Astrocyte (in vitro differentiated cells and primary cell): ENCODE results near the gene SPATC1L. TPM values are rescaled to one million over a fixed set of nuclear protein-coding genes. Genes with fewer than 3 reads are reported as not detected.

ENCODE experiments used
- DNase-seq: peaks from one replicate; pipeline ENCODE4 v3.0.0-alpha.2; 2010; ENCODE audit warnings: low read depth
- FAIRE-seq: peaks from 2 replicates; lab custom pipeline; 2011; peaks lifted over from hg19 to GRCh38; lab: Jason Lieb, UNC
- H2AFZ ChIP-seq: 2 replicates; pipeline ENCODE4 v1.6.0; 2012; ENCODE audit warnings: low read depth, low read length, inconsistent platforms
- H3K27ac ChIP-seq: 2 replicates; pipeline ENCODE4 v1.5.1; 2011; ENCODE audit warnings: low read depth, low read length, inconsistent platforms
- H3K27me3 ChIP-seq: 2 replicates; pipeline ENCODE4 v1.6.0; 2011; ENCODE audit warnings: low read length, inconsistent platforms; ENCODE audit not compliant: insufficient read depth
- H3K36me3 ChIP-seq: 2 replicates; pipeline ENCODE4 v1.5.1; 2011; ENCODE audit warnings: low read length, inconsistent platforms; ENCODE audit not compliant: insufficient read depth
- H3K4me1 ChIP-seq: 2 replicates; pipeline ENCODE4 v1.5.1; 2011; ENCODE audit warnings: low read length, inconsistent platforms; ENCODE audit not compliant: insufficient read depth
- H3K4me2 ChIP-seq: 2 replicates; pipeline ENCODE4 v1.6.0; 2012; ENCODE audit warnings: low read length, inconsistent platforms
- H3K4me3 ChIP-seq: 2 replicates; pipeline ENCODE4 v1.5.1; 2011; ENCODE audit warnings: low read depth, mild to moderate bottlenecking, low read length, inconsistent platforms; ENCODE audit not compliant: insufficient read depth
- H3K79me2 ChIP-seq: 2 replicates; pipeline ENCODE4 v1.6.0; 2012; ENCODE audit warnings: mild to moderate bottlenecking, low read length, inconsistent platforms; ENCODE audit not compliant: insufficient read depth
- H3K9ac ChIP-seq: 2 replicates; pipeline ENCODE4 v1.6.0; 2012; ENCODE audit warnings: mild to moderate bottlenecking, low read length, inconsistent platforms
- H3K9me3 ChIP-seq: 2 replicates; pipeline ENCODE4 v1.5.1; 2012; ENCODE audit warnings: low read depth, mild to moderate bottlenecking, low read length, inconsistent platforms; ENCODE audit not compliant: insufficient read depth
- H4K20me1 ChIP-seq: 2 replicates; pipeline ENCODE4 v1.6.0; 2012; ENCODE audit warnings: low read length, inconsistent platforms; ENCODE audit not compliant: insufficient read depth
- H3K27ac Mint-ChIP-seq: one replicate; pipeline ENCODE4 v1.8.0; 2021; ENCODE audit warnings: mild to moderate bottlenecking, mixed read lengths; ENCODE audit not compliant: unreplicated experiment
- H3K27me3 Mint-ChIP-seq: one replicate; pipeline ENCODE4 v1.8.0; 2021; ENCODE audit warnings: low read depth, mixed read lengths; ENCODE audit not compliant: unreplicated experiment
- H3K36me3 Mint-ChIP-seq: one replicate; pipeline ENCODE4 v1.8.0; 2021; ENCODE audit warnings: low read depth, mixed read lengths; ENCODE audit not compliant: unreplicated experiment
- H3K4me1 Mint-ChIP-seq: one replicate; pipeline ENCODE4 v1.8.0; 2021; ENCODE audit warnings: low read depth, mixed read lengths; ENCODE audit not compliant: unreplicated experiment
- H3K4me3 Mint-ChIP-seq: one replicate; pipeline ENCODE4 v1.8.0; 2021; ENCODE audit warnings: mild to moderate bottlenecking, moderate library complexity, mixed read lengths; ENCODE audit not compliant: unreplicated experiment
- H3K9me3 Mint-ChIP-seq: one replicate; pipeline ENCODE4 v1.8.0; 2021; ENCODE audit warnings: mild to moderate bottlenecking, mixed read lengths; ENCODE audit not compliant: unreplicated experiment
- CTCF ChIP-seq: IDR thresholded peaks from 2 replicates; pipeline ENCODE4 v1.5.1; 2011; ENCODE audit warnings: low read depth, mild to moderate bottlenecking, inconsistent platforms, low read length, moderate library complexity; ENCODE audit not compliant: insufficient read depth
- EZH2 ChIP-seq: IDR thresholded peaks from 2 replicates; pipeline ENCODE4 v1.6.1; 2012; ENCODE audit warnings: mild to moderate bottlenecking, low read length, inconsistent platforms; ENCODE audit not compliant: insufficient read depth
- total RNA-seq: library from RNA; stranded (reverse); gene quantifications from 2 replicates; pipeline ENCODE4 v1.2.1, GENCODE V29; 2021

Gene SPATC1L
- total RNA-seq, 1 donor from 2014 or later: 17.8 TPM

DNA sequence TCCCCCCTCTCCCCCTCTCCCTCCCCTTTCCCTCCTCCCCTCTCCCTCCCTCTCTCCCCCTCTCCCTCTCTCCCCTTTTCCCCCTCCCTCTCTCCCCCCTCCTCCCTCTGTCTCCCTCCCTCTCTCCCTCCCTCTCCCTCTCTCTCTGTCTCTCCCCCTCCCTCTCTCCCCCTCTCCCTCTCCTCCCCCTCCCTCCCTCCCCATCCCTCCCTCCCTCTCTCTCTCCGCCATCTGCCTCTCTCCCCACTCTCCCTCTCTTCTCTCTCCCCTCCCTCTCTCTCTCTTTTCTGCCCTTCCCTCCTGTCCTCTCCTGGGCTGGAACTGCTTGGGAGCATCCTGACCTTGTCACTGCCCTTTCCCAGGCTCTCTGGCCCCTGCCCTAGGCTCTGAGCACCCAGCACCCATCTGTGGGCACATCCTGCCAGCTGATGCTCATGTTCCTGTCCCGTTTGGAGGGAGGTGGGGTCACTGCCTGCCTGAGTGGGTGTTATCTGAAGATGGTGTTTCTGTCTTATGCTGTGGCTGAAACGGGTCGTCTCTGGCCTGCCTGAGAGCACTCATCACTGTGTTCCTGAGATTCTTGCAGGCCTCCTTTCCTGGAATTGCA lies 39.7 kb downstream of the SPATC1L start:
- TF ChIP-seq CTCF (no peak), EZH2 (no peak)
- H3K36me3 ChIP-seq: no peaks in the 10 kb centered on the region

DNA sequence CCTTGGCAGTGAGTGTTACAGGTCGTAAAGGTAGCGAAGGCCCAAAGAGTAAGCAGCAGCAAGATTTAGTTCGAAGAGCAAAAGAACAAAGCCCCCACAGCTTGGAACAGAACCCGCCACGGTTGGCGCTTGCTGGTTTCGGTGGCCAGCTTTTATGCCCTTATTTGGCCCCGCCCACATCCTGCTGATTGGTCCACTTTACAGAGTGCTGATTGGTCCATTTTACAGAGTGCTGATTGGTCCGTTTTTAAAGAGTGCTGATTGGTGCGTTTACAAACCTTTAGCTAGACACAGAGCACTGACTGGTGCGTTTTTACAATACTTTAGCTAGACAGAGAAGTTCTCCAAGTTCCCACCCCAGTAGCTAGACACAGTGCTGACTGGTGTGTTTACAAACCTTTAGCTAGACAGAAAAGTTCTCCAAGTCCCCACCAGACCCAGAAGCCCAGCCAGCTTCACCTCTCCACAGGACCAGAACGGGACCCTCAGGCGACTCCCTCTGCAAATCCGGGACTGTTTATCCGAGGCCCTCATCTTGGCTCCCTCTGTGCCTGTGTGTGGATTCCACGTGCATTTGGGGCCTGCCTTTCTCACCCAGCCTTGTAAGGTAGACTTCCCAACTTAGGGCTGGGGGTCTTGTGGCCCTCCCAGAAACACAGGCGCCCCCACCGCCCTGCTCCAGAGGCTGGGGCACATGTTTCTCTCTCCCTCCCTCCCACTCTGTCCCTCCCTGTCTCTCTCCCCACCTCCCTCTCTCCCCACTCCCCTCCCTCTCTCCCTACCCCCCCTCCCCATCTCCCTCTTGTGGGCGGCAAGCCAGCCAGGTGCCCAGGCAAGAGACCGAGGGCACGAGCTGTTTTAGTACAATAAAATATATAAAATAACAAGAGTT lies 41.4 kb downstream of the SPATC1L start:
- Histone ChIP-seq H2AFZ (no peak overlapping the region), H3K4me1 (peaks cover 5% of the 10 kb centered on the region), H4K20me1 (no peaks in the 10 kb centered on the region), H3K4me2 (no peak overlapping the region), H3K9me3 (peaks cover 3% of the 10 kb centered on the region), H3K79me2 (no peaks in the 10 kb centered on the region), H3K9ac (no peak overlapping the region), H3K27ac (no peak overlapping the region), H3K36me3 (no peaks in the 10 kb centered on the region), H3K4me3 (no peak overlapping the region), H3K27me3 (no peaks in the 10 kb centered on the region)
- no peaks in the 10 kb centered on the region for H3K36me3 Mint-ChIP-seq
- peaks cover 13% of the 10 kb centered on the region for H3K27me3 Mint-ChIP-seq
- no peak overlapping the region for H3K27ac Mint-ChIP-seq
- DNase-seq: no peak
- no peak overlapping the region for H3K4me3 Mint-ChIP-seq
- H3K9me3 Mint-ChIP-seq: no peaks in the 10 kb centered on the region
- peaks cover 4% of the 10 kb centered on the region for H3K4me1 Mint-ChIP-seq
- no peak for FAIRE-seq
- no peak for TF ChIP-seq CTCF
- no peak for TF ChIP-seq EZH2

More for the DNA sequence above, 39.7 kb downstream of the SPATC1L start:
- H2AFZ ChIP-seq: no peak overlapping the region
- H3K4me3 ChIP-seq: no peak overlapping the region
- Mint-ChIP-seq H3K4me1 (peaks cover 4% of the 10 kb centered on the region), H3K4me3 (no peak overlapping the region), H3K9me3 (no peaks in the 10 kb centered on the region), H3K27ac (no peak overlapping the region), H3K27me3 (peaks cover 10% of the 10 kb centered on the region), H3K36me3 (no peaks in the 10 kb centered on the region)
- H4K20me1 ChIP-seq: no peaks in the 10 kb centered on the region
- DNase-seq (no peak), FAIRE-seq (no peak)
- no peak overlapping the region for H3K9ac ChIP-seq
- no peaks in the 10 kb centered on the region for H3K79me2 ChIP-seq
- H3K4me1 ChIP-seq: peaks cover 5% of the 10 kb centered on the region
- no peak overlapping the region for H3K4me2 ChIP-seq
- peaks cover 3% of the 10 kb centered on the region for H3K9me3 ChIP-seq
- H3K27me3 ChIP-seq: no peaks in the 10 kb centered on the region
- H3K27ac ChIP-seq: no peak overlapping the region
